MM.1S (cell line): ENCODE data around the gene HS3ST2.
A peak's percentile ranks its signal among the peaks of the same experiment; 100 is the strongest.

Experiments used
- DNase-seq: peaks from one replicate; pipeline ENCODE4 v3.0.0-alpha.2; 2015
- H2AFZ ChIP-seq: fragments of 300-600 bp; sonication (generic); 2 replicates; pipeline ENCODE4 v1.6.0; 2016; ENCODE audit warnings: antibody characterized with exemption, low read length
- H3F3A ChIP-seq: fragments of 300-600 bp; sonication (generic); 2 replicates; pipeline ENCODE4 v1.6.1; 2016; ENCODE audit warnings: mild to moderate bottlenecking, antibody characterized with exemption, low read length, moderate library complexity, mixed read lengths; ENCODE audit not compliant: insufficient read depth
- H3K27ac ChIP-seq: fragments of 300-600 bp; sonication (generic); 2 replicates; pipeline ENCODE4 v1.5.1; 2016; ENCODE audit warnings: mild to moderate bottlenecking, low read length
- H3K27me3 ChIP-seq: fragments of 300-600 bp; sonication (generic); replicated peaks from 2 replicates; pipeline ENCODE4 v1.6.0; 2016; ENCODE audit warnings: low read length; ENCODE audit not compliant: insufficient read depth
- H3K36me3 ChIP-seq: fragments of 300-600 bp; sonication (generic); replicated peaks from 2 replicates; pipeline ENCODE4 v1.6.1; 2016; ENCODE audit warnings: mild to moderate bottlenecking, low read length, mixed read lengths; ENCODE audit not compliant: insufficient read depth
- H3K4me1 ChIP-seq: fragments of 300-600 bp; sonication (generic); 2 replicates; pipeline ENCODE4 v1.6.1; 2016; ENCODE audit warnings: low read length, mixed read lengths
- H3K4me2 ChIP-seq: fragments of 300-600 bp; sonication (generic); 2 replicates; pipeline ENCODE4 v1.6.0; 2016; ENCODE audit warnings: low read depth, low read length
- H3K4me3 ChIP-seq: fragments of 300-600 bp; sonication (generic); 2 replicates; pipeline ENCODE4 v1.5.1; 2016; ENCODE audit warnings: low read length, mixed read lengths
- H3K79me2 ChIP-seq: fragments of 300-600 bp; sonication (generic); 2 replicates; pipeline ENCODE4 v1.6.1; 2016; ENCODE audit warnings: mixed run types, low read length, mixed read lengths
- H3K9ac ChIP-seq: fragments of 300-600 bp; sonication (generic); 2 replicates; pipeline ENCODE4 v1.6.1; 2016; ENCODE audit warnings: low read length, mixed read lengths
- H3K9me2 ChIP-seq: fragments of 300-600 bp; sonication (generic); replicated peaks from 2 replicates; pipeline ENCODE4 v1.6.1; 2016; ENCODE audit warnings: mild to moderate bottlenecking, low read length, mixed read lengths; ENCODE audit not compliant: insufficient read depth
- H3K9me3 ChIP-seq: fragments of 300-600 bp; sonication (generic); replicated peaks from 2 replicates; pipeline ENCODE4 v1.6.1; 2016; ENCODE audit warnings: mild to moderate bottlenecking, low read length, mixed read lengths; ENCODE audit not compliant: insufficient read depth
- H4K20me1 ChIP-seq: fragments of 300-600 bp; sonication (generic); 2 replicates; pipeline ENCODE4 v1.6.1; 2016; ENCODE audit warnings: mild to moderate bottlenecking, low read length, moderate library complexity, mixed read lengths; ENCODE audit not compliant: insufficient read depth
- EZH2 ChIP-seq: fragments of 300-600 bp; sonication (generic); optimal IDR thresholded peaks from 2 replicates; pipeline ENCODE3; 2017; ENCODE audit warnings: low read depth, mild to moderate bottlenecking, antibody characterized with exemption, low read length, mixed read lengths
- EZH2phosphoT487 ChIP-seq: fragments of 300-600 bp; sonication (generic); IDR thresholded peaks from 2 replicates; pipeline ENCODE4 v1.6.1; 2018; ENCODE audit warnings: antibody characterized with exemption, low read length
- TF ChIP-seq, protein P1 (sequence below): fragments of 300-600 bp; sonication (generic); IDR thresholded peaks from 2 replicates; pipeline ENCODE4 v1.5.1; 2016; ENCODE audit warnings: antibody characterized with exemption, low read length, mixed read lengths

HS3ST2 gene

DNA sequence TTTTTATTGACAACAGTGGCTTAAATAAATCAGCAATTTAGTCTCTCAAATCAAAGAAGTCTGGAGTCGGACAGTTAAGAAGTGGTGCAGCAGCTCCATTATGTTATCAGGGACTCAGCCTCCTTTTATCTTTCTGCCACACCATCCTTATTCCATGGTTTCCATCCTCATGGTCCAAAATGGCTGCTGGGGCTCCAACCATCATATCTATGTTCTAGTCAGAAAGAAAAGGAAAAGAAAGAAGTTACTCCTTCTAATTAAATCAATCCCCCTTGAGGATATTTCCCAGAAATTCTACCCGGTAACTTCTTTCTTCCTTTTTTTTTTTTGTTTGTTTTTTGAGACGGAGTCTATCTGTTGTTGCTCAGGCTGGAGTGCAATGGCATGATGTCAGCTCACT, 109.5 kb downstream of the HS3ST2 start:
- no peaks in the 10 kb centered on the region for H3K9me2 ChIP-seq
- no peak overlapping the region for H3K4me2 ChIP-seq
- H3K79me2 ChIP-seq, result no peaks in the 10 kb centered on the region
- DNase-seq, result no peak
- no peaks in the 10 kb centered on the region for H3K4me1 ChIP-seq
- H3F3A ChIP-seq, result no peaks in the 10 kb centered on the region
- H3K9ac ChIP-seq, result no peak overlapping the region
- no peak overlapping the region for H2AFZ ChIP-seq
- H4K20me1 ChIP-seq, result no peaks in the 10 kb centered on the region
- no peak overlapping the region for H3K4me3 ChIP-seq
- TF ChIP-seq EZH2 (no peak), EZH2phosphoT487 (no peak)
- TF ChIP-seq, protein P1, sequence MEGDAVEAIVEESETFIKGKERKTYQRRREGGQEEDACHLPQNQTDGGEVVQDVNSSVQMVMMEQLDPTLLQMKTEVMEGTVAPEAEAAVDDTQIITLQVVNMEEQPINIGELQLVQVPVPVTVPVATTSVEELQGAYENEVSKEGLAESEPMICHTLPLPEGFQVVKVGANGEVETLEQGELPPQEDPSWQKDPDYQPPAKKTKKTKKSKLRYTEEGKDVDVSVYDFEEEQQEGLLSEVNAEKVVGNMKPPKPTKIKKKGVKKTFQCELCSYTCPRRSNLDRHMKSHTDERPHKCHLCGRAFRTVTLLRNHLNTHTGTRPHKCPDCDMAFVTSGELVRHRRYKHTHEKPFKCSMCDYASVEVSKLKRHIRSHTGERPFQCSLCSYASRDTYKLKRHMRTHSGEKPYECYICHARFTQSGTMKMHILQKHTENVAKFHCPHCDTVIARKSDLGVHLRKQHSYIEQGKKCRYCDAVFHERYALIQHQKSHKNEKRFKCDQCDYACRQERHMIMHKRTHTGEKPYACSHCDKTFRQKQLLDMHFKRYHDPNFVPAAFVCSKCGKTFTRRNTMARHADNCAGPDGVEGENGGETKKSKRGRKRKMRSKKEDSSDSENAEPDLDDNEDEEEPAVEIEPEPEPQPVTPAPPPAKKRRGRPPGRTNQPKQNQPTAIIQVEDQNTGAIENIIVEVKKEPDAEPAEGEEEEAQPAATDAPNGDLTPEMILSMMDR, result no peak
- no peaks in the 10 kb centered on the region for H3K27me3 ChIP-seq
- H3K9me3 ChIP-seq, result no peaks in the 10 kb centered on the region
- H3K36me3 ChIP-seq, result no peaks in the 10 kb centered on the region
- no peak overlapping the region for H3K27ac ChIP-seq

GRCh38 chr16:22924492-22924891, 110.5 kb downstream of the HS3ST2 start:
- Histone ChIP-seq H4K20me1 (no peaks in the 10 kb centered on the region), H3K9ac (no peak overlapping the region), H3K4me2 (no peak overlapping the region), H3K9me2 (no peaks in the 10 kb centered on the region), H3K27ac (no peak overlapping the region), H2AFZ (0 out of 2 replicates have a peak overlapping the region, but pooled peaks have one; percentile 5), H3K79me2 (no peaks in the 10 kb centered on the region), H3K4me3 (no peak overlapping the region), H3K27me3 (no peaks in the 10 kb centered on the region), H3K4me1 (no peaks in the 10 kb centered on the region), H3K36me3 (no peaks in the 10 kb centered on the region), H3K9me3 (no peaks in the 10 kb centered on the region), H3F3A (no peaks in the 10 kb centered on the region)
- DNase-seq, result no peak
- TF ChIP-seq EZH2phosphoT487, result no peak
- no peak for TF ChIP-seq EZH2
- TF ChIP-seq, protein P1, result no peak

DNA sequence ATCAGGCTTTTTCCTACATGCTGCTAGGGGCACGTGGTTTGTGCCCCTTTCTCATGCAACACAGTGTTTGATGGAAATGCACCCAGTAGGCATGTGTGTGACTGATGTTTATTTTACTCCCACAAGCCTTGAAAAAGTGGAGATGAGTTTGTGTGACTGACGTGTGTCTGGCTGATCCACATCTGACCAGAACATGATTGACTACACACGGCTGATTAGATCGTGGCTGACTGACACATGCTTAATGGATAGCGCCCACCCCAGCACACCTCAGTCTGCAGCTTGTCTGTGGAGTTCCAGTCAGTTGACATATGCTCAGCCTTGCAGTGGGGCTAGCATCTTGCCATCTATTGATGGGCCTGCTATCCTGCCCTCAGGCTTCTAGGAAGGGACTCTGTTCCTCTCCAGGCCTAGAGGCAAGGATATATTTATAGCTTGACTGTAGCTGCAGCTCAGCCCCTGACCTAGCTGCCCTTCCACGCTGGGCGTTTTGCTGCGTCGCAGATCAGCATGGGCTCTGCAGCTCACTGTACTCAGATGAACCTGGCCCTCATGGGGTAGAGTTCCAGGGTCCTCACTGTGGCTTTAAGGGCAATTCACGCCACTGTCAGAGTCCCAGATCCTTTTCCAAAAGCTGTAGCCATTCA, 112.3 kb downstream of the HS3ST2 start:
- Histone ChIP-seq H3K4me2 (no peak overlapping the region), H3K4me1 (no peaks in the 10 kb centered on the region), H2AFZ (no peak overlapping the region), H3F3A (no peaks in the 10 kb centered on the region), H3K9me3 (no peaks in the 10 kb centered on the region), H3K27me3 (no peaks in the 10 kb centered on the region), H3K9me2 (no peaks in the 10 kb centered on the region), H3K27ac (no peak overlapping the region), H3K9ac (no peak overlapping the region), H4K20me1 (no peaks in the 10 kb centered on the region), H3K4me3 (no peak overlapping the region), H3K36me3 (no peaks in the 10 kb centered on the region), H3K79me2 (no peaks in the 10 kb centered on the region)
- TF ChIP-seq, protein P1, result no peak
- TF ChIP-seq EZH2phosphoT487 (no peak), EZH2 (no peak)
- DNase-seq, result no peak
